ENCODE results near the gene KLHL35. TPM values are rescaled to one million over a fixed set of nuclear protein-coding genes. Genes with fewer than 3 reads are reported as not detected.

The KLHL35 gene
- total RNA-seq, 4 donors from 2014 or later = 0.27 to 0.32 TPM; not detected in 2

- intact Hi-C loops (cut with DNase I; ENCODE audit: low total_unique reads) = no loop called here
- in situ Hi-C loops (cut with MboI; ENCODE audit: low pct_ligation_motif_present in 1 of 4, low pct_unique_long_range_greater_than_20kb in 1 of 4, low sequenced_read_pairs in 3 of 4) = no loop called here
- no peak overlapping the region for H3K27ac ChIP-seq
Measured at GRCh38 chr11:75465701-75466531, 32.9 kb upstream of the KLHL35 start.

GRCh38 chr11:75463106-75463774 is 30.2 kb upstream of the KLHL35 start:
- H3K4me3 ChIP-seq = no peak overlapping the region
- no peak for TF ChIP-seq CTCF (IDR thresholded peaks at IDR 0.05)
- TF ChIP-seq EP300 (IDR thresholded peaks at IDR 0.05; ENCODE audit: low read depth) = no peak
- TF ChIP-seq POLR2A (IDR thresholded peaks at IDR 0.05) = no peak
- no peak for TF ChIP-seq POLR2AphosphoS5 (IDR thresholded peaks at IDR 0.05)
- DNase-seq = no peak
- no peaks in the 10 kb centered on the region for H3K27me3 ChIP-seq
- in situ Hi-C loops (cut with MboI; ENCODE audit: low pct_ligation_motif_present in 1 of 4, low pct_unique_long_range_greater_than_20kb in 1 of 4, low sequenced_read_pairs in 3 of 4) (no loop called here), intact Hi-C loops (cut with DNase I; ENCODE audit: low total_unique reads) (no loop called here)
- H3K4me1 ChIP-seq = no peaks in the 10 kb centered on the region
- no peak overlapping the region for H3K27ac ChIP-seq
- WGBS, 2 donors (ENCODE audit: low coverage in 1 of 2) = 49 to 78% methylated on average over 5 to 11 of the region's 11 CpGs
- no peaks in the 10 kb centered on the region for H3K9me3 ChIP-seq
- H3K36me3 ChIP-seq = no peaks in the 10 kb centered on the region

More at GRCh38 chr11:75465701-75466531, 32.9 kb upstream of the KLHL35 start:
- Histone ChIP-seq H3K36me3 (no peaks in the 10 kb centered on the region), H3K27me3 (no peaks in the 10 kb centered on the region), H3K4me1 (no peaks in the 10 kb centered on the region), H3K4me3 (no peak overlapping the region), H3K9me3 (no peaks in the 10 kb centered on the region)
- 92% methylated on average over 11 of the region's 11 CpGs; no CpG with 5 or more reads in 1 of the 2 donors for WGBS, 2 donors (ENCODE audit: low coverage in 1 of 2)
- TF ChIP-seq POLR2AphosphoS5 (IDR thresholded peaks at IDR 0.05) (no peak), CTCF (IDR thresholded peaks at IDR 0.05) (no peak), POLR2A (IDR thresholded peaks at IDR 0.05) (no peak), EP300 (IDR thresholded peaks at IDR 0.05; ENCODE audit: low read depth) (no peak)
- no peak for DNase-seq

GRCh38 chr11:75462117-75462653 is 29.2 kb upstream of the KLHL35 start:
- intact Hi-C loops (cut with DNase I; ENCODE audit: low total_unique reads) = no loop called here
- H3K4me1 ChIP-seq = no peaks in the 10 kb centered on the region
- no peaks in the 10 kb centered on the region for H3K36me3 ChIP-seq
- no peak for TF ChIP-seq POLR2AphosphoS5 (IDR thresholded peaks at IDR 0.05)
- TF ChIP-seq EP300 (IDR thresholded peaks at IDR 0.05; ENCODE audit: low read depth) = no peak
- TF ChIP-seq CTCF (IDR thresholded peaks at IDR 0.05) = no peak
- TF ChIP-seq POLR2A (IDR thresholded peaks at IDR 0.05) = no peak
- 82 to 96% methylated on average over 3 to 5 of the region's 5 CpGs for WGBS, 2 donors (ENCODE audit: low coverage in 1 of 2)
- no peak for DNase-seq
- no peak overlapping the region for H3K4me3 ChIP-seq
- H3K9me3 ChIP-seq = no peaks in the 10 kb centered on the region
- in situ Hi-C loops (cut with MboI; ENCODE audit: low pct_ligation_motif_present in 1 of 4, low pct_unique_long_range_greater_than_20kb in 1 of 4, low sequenced_read_pairs in 3 of 4) = no loop called here
- no peaks in the 10 kb centered on the region for H3K27me3 ChIP-seq
- H3K27ac ChIP-seq = no peak overlapping the region

GRCh38 chr11:75461151-75461550 is 28.1 kb upstream of the KLHL35 start:
- Histone ChIP-seq H3K4me3 (no peak overlapping the region), H3K4me1 (no peaks in the 10 kb centered on the region), H3K27ac (no peak overlapping the region), H3K36me3 (no peaks in the 10 kb centered on the region), H3K27me3 (no peaks in the 10 kb centered on the region), H3K9me3 (no peaks in the 10 kb centered on the region)
- intact Hi-C loops (cut with DNase I; ENCODE audit: low total_unique reads) = no loop called here
- WGBS, 2 donors (ENCODE audit: low coverage in 1 of 2) = 88% methylated on average over 6 of the region's 6 CpGs; no CpG with 5 or more reads in 1 of the 2 donors
- no peak for DNase-seq
- in situ Hi-C loops (cut with MboI; ENCODE audit: low pct_ligation_motif_present in 1 of 4, low pct_unique_long_range_greater_than_20kb in 1 of 4, low sequenced_read_pairs in 3 of 4) = no loop called here
- TF ChIP-seq CTCF (IDR thresholded peaks at IDR 0.05) (no peak), POLR2AphosphoS5 (IDR thresholded peaks at IDR 0.05) (no peak), EP300 (IDR thresholded peaks at IDR 0.05; ENCODE audit: low read depth) (no peak), POLR2A (IDR thresholded peaks at IDR 0.05) (no peak)
